Gastroesophageal sphincter (tissue), 3 donors: ENCODE results near the gene LPP.

Experiments used
- EP300 ChIP-seq: sonication (generic); formaldehyde crosslinking; IDR thresholded peaks from one replicate; pipeline ENCODE4 v1.6.1; 2017; ENCODE audit warnings: antibody characterized with exemption, mild to moderate bottlenecking
- POLR2A ChIP-seq, 2 donors: fragments of 450-650 bp; IDR thresholded peaks; one replicate each; pipeline ENCODE4 v1.6.1; 2017; ENCODE audit warnings: antibody characterized with exemption in 2 of 2, mild to moderate bottlenecking in 2 of 2, moderate library complexity in 1 of 2
- POLR2AphosphoS5 ChIP-seq: sonication (generic); formaldehyde crosslinking; IDR thresholded peaks from one replicate; pipeline ENCODE4 v1.6.1; 2017; ENCODE audit warnings: antibody characterized with exemption
- TF ChIP-seq, protein P1 (sequence below), 4 experiments: fragments of 200-600 bp in 2 of 4; fragments of 450-650 bp in 2 of 4; sonication (generic) in 1 of 4; IDR thresholded peaks; one replicate each; pipeline ENCODE4 v1.5.1; 2017 to 2019; ENCODE audit warnings: antibody characterized with exemption in 4 of 4, mild to moderate bottlenecking in 2 of 4, moderate library complexity in 2 of 4

DNA sequence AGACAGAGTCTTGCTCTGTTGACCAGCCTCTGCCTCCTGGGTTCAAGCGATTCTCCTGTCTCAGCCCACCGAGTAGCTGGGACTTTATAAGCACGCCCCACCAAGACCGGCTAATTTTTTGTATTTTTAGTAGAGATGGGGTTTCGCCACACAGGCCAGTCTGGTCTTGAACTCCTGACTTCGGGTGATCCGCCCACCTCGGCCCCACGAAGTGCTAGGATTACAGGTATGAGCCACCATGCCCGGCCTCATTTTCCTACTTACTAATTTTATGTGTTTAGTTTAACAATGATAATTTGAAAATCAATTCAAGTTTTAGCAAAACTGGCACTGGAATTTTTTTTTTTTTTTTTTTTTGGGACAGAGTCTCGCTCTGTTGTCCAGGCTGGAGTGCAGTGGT, 336.5 kb downstream of the LPP start:
- TF ChIP-seq POLR2A (IDR thresholded peaks at IDR 0.05) (no peak), POLR2AphosphoS5 (no peak), EP300 (no peak)
- TF ChIP-seq, protein P1, sequence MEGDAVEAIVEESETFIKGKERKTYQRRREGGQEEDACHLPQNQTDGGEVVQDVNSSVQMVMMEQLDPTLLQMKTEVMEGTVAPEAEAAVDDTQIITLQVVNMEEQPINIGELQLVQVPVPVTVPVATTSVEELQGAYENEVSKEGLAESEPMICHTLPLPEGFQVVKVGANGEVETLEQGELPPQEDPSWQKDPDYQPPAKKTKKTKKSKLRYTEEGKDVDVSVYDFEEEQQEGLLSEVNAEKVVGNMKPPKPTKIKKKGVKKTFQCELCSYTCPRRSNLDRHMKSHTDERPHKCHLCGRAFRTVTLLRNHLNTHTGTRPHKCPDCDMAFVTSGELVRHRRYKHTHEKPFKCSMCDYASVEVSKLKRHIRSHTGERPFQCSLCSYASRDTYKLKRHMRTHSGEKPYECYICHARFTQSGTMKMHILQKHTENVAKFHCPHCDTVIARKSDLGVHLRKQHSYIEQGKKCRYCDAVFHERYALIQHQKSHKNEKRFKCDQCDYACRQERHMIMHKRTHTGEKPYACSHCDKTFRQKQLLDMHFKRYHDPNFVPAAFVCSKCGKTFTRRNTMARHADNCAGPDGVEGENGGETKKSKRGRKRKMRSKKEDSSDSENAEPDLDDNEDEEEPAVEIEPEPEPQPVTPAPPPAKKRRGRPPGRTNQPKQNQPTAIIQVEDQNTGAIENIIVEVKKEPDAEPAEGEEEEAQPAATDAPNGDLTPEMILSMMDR (IDR thresholded peaks at IDR 0.05) = no peak
